Measurements from ENCODE around the gene IRX2. TPM values are rescaled to one million over a fixed set of nuclear protein-coding genes. Genes with fewer than 3 reads are reported as not detected.

Gene IRX2
- total RNA-seq, 1 experiment from 2014 or later: not detected

DNA sequence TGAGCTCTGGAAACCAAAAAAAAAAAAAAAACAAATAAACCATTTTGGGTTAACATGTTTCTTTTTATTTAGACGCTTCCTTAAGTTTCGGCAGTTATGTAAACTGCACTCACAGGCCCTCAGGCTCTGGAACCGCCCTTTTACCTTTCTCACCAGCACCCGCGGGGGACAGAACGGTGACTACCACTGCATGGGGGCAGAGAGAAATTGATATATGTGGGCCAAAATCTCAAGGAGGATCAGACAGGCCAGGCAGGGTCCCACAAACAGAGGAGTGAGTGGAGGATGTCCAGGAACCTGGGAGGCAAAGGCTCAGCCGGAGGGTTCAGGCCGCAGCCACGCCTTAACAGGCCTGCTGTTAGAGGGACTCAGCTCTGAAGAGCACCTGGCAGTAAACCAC, 54.4 kb downstream of the IRX2 start:
- no peaks in the 10 kb centered on the region for H3K4me1 ChIP-seq (ENCODE audit: insufficient read depth, low read length, poor library complexity, severe bottlenecking)
- ChIA-PET CTCF (no interaction called here), POLR2A (ENCODE audit: low non-redundant PET) (no interaction called here)
- H3K36me3 ChIP-seq (ENCODE audit: insufficient read depth, low read length, poor library complexity, severe bottlenecking): no peaks in the 10 kb centered on the region
- intact Hi-C loops (cut with micrococcal nuclease; ENCODE audit: unreplicated experiment): no loop called here
- BruUV-seq (replicated peaks): no TSS peak
- no peak overlapping the region for H3K27ac ChIP-seq (ENCODE audit: low read depth, low read length, poor library complexity, severe bottlenecking)
- TF ChIP-seq, protein P1, sequence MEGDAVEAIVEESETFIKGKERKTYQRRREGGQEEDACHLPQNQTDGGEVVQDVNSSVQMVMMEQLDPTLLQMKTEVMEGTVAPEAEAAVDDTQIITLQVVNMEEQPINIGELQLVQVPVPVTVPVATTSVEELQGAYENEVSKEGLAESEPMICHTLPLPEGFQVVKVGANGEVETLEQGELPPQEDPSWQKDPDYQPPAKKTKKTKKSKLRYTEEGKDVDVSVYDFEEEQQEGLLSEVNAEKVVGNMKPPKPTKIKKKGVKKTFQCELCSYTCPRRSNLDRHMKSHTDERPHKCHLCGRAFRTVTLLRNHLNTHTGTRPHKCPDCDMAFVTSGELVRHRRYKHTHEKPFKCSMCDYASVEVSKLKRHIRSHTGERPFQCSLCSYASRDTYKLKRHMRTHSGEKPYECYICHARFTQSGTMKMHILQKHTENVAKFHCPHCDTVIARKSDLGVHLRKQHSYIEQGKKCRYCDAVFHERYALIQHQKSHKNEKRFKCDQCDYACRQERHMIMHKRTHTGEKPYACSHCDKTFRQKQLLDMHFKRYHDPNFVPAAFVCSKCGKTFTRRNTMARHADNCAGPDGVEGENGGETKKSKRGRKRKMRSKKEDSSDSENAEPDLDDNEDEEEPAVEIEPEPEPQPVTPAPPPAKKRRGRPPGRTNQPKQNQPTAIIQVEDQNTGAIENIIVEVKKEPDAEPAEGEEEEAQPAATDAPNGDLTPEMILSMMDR (conservative IDR thresholded peaks at IDR 0.05; ENCODE audit: low read depth, low read length): no peak
- TF ChIP-seq EZH2 (IDR thresholded peaks at IDR 0.05; ENCODE audit: borderline replicate concordance, low read depth, low read length, poor library complexity, severe bottlenecking): no peak
- H3K27me3 ChIP-seq (replicated peaks; ENCODE audit: insufficient read depth, low read depth, low read length, poor library complexity): no peaks in the 10 kb centered on the region
- H3K4me3 ChIP-seq (ENCODE audit: low read depth, low read length, poor library complexity, severe bottlenecking): no peak overlapping the region
- peaks cover 50% of the 10 kb centered on the region for H3K9me3 ChIP-seq (ENCODE audit: low read depth, low read length, poor library complexity, severe bottlenecking)
- no peak for DNase-seq (ENCODE audit: low spot score)

Data from A673 (cell line).